DLD1 (cell line): ENCODE data around the gene STAT1.

ENCODE experiments used
- in situ Hi-C: cut with HindIII; loops from 2 replicates; pipeline ENCODE4 v1.10.0; 2017; ENCODE audit warnings: low sequenced_read_pairs

STAT1 gene

GRCh38 chr2:191032588-191033429, 18.8 kb upstream of the STAT1 start:
- in situ Hi-C loops = no loop called here

- in situ Hi-C loops = no loop called here
Observed at GRCh38 chr2:191031256-191031655, 17.3 kb upstream of the STAT1 start.

DNA sequence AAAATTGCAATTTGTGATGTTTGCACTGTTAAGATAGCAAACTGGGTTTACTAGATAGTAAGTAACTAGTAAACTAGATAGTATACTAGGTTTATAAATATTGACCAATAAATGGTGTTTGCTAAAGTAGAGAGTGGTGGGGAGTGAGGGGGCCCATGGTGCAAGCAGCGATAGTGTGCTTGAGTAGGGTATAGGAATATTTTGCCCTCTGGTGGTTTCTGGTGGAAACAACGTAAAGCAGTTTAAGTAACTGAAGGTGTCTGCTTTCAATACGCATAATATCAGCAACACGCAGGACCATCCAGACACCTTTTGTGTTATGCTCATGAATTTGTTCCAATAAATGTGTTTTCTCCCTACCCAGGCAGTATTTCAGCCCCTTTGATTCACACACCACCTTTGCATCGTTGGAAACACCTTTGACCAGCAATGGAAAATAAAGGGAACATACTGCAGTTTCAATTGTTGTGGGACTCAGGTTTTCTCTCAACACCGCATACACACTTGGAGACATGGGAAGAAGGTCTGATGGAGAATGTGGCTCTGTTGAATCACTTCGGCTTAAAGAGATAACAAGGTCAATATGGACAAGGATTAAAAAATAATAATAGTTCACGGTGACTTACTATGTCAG, 16.7 kb upstream of the STAT1 start:
- in situ Hi-C loops = no loop called here

- in situ Hi-C loops = no loop called here
Observed at GRCh38 chr2:191029280-191029950, 15.4 kb upstream of the STAT1 start.

DNA sequence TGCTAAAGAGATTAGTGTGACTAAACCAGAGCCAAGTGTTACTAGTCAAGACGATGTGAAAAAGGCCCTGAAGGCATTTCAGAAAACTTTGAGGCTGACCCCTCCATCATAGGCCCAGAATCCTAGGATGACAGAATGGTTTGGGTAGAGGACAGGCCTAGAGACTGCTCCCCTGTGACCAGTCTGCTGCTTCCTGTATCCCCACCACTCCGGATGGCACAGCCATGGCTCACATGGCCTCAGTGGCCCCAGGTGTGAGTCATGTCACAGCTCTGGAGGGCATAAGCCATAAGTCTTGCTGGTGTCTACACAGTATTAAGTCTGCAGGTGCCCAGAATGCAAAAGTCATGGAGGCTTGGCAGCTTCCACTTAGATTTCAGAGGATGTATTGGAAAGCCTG, 12.4 kb upstream of the STAT1 start:
- in situ Hi-C loops = no loop called here

DNA sequence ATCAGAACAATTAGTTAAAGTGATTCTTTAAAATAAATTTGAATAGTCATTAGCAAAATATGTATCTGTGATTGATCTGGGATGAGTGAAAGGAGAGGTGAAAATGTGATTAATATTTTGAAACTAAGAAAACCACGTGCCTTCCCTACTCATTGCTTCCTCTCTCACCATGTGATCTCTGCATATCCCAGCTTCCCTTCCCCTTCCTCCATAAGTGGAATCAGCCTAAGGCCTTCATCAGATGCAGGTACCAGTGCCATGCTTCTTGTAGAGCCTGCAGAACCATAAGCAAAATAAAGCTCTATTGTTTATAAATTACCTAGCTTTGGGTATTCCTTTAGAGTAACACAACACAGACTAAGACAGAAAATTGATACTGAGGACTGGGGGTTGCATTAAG, 11.2 kb upstream of the STAT1 start:
- in situ Hi-C loops = no loop called here

GRCh38 chr2:191023235-191023679, 9.3 kb upstream of the STAT1 start:
- in situ Hi-C loops = no loop called here

DNA sequence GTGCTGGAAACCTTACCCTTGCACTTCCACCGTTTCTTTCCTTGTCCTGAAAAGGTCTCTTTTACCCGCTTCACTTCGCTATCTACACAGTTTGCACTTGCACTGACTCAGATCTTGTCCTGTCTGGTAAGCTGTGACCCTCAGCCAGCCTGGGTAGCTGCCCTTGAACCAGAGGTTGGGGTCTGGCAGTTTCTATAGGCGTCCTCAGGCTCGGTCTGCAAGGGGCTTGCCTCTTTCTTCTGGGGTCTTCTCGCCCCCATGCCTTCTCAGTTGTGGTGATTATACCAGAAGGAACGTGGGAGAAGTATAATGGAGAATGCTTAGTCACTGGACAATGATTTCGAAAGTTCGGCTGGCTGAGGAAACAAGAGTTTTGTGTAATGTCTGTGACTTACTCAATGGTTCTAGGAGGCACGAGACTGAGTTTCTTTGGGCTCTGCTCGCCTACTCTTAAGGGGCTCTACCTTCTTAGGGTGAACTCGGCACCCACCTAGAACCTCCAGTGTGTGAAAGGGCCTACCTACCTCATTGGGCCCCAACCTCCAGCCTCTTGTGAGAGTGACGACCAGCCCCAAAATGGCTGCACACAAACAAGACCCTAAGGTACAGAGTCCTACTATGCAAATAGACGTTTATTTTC, 6.9 kb upstream of the STAT1 start:
- in situ Hi-C loops = no loop called here

- in situ Hi-C loops = no loop called here
Observed at GRCh38 chr2:191020221-191020741, 6.3 kb upstream of the STAT1 start.

- in situ Hi-C loops = no loop called here
Observed at GRCh38 chr2:191019376-191019775, 5.4 kb upstream of the STAT1 start.

DNA sequence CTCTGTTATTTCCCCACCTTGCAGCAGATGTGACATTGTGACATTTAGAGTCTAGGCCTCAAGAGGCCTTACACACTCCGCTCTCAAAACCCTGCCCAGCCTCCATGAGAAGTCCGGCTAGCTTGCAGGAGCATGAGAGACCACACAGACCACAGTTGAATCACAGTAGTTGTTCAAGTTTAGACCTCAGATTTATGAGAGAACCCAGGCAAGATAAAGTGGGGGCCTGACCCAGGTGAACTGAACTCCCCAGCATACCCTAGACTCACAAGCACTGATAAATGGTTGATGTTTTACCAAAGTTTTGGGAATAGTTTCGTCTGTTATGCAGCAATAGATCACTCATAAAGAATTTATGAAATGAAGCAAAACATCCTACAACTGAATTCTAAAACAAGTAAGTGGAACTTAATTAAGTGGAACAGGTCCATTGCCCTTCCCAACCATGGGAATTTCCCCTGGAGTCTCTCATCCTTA, 4.7 kb upstream of the STAT1 start:
- in situ Hi-C loops = no loop called here

DNA sequence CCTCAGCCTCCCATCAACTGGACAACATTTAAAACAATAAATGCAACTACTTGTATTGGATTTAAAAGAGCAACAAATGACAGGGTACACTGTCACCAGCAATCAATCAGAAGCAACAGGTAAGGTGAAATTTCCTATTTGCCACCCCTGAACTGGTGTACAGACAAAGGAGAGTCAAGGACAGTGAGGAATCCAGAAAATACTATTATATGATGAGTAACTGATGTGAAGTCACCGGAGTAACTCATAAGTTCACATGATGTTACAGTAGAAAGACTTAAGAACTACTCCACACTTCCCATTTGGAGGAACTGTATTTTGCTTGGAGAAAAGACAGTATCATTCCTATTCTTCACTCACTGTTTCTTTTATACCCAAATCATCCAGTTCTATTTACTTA, 4.1 kb upstream of the STAT1 start:
- in situ Hi-C loops = no loop called here

GRCh38 chr2:191015831-191016230, 1.9 kb upstream of the STAT1 start:
- in situ Hi-C loops = no loop called here

- in situ Hi-C loops = no loop called here
Observed at GRCh38 chr2:191015239-191015638, 1.3 kb upstream of the STAT1 start.

GRCh38 chr2:191014653-191015020, 666 bp upstream of the STAT1 start:
- in situ Hi-C loops = no loop called here

DNA sequence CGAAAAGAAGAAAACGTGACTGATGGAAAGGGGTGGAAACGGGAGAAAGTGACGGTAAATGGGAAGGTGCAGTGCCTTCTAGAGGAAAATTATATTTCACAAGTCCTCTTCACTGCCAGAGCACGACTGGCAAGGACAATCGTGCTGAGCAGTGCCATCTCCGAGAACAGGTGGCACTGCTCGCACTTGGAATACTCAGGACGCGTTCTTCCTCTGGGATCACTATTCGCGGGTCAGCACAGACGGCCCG, 364 bp downstream of the STAT1 start:
- in situ Hi-C loops = no loop called here

DNA sequence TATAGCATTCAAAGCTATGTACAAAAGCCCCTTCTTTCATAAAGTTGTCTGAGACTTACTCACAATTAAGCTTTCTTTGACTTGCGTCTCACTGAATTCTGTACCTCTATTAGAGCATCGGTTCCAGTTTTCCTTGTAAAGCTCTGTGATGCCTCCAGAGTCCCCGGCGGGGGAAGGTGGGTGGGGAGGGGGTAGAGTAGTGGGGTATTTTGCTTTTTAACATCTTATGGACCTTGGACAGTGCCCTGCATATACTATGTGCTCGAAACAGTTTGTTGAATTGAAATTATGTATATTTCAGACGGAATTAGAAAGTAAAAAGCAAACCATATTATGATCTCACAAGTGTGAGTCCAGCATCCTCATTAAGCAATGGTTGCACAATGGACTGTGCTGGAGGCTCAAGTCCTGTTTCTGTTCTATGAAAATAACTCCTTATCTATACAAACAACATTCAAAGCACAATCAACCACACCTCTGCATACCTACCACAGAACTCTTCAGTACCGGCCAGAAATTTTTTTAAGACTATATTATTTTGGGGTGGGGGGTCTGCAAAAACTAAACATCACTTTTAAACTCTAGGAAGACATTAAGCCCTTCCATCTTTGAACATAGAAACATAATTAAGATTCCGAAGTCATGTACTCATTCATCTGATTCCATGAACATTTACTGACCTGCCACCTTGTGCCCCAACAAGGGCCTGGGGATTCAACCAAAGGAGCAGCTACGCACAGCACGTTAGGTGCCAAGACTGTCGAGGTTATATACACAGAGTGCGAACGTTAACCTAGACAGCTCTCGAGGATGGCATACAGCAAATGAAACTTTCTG, 908 bp downstream of the STAT1 start:
- in situ Hi-C loops = no loop called here

DNA sequence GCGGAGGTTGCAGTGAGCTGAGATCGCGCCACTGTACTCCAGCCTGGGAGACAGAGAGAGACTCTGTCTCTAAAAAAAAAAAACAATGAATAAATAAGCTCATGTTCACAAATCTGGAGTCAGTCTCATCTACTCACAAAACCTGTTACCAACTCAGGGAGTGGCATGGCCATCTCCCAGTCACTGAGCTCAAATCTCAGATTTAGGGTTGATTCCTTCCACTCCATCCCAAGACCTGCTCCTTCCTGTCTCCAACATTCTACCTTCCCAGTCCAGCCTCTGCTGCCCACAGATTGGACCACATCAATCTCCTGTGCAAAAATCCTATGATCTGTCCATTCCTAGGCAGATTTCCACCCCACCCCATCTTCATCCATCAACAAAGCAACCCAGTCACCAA, 1.6 kb downstream of the STAT1 start:
- in situ Hi-C loops = no loop called here

DNA sequence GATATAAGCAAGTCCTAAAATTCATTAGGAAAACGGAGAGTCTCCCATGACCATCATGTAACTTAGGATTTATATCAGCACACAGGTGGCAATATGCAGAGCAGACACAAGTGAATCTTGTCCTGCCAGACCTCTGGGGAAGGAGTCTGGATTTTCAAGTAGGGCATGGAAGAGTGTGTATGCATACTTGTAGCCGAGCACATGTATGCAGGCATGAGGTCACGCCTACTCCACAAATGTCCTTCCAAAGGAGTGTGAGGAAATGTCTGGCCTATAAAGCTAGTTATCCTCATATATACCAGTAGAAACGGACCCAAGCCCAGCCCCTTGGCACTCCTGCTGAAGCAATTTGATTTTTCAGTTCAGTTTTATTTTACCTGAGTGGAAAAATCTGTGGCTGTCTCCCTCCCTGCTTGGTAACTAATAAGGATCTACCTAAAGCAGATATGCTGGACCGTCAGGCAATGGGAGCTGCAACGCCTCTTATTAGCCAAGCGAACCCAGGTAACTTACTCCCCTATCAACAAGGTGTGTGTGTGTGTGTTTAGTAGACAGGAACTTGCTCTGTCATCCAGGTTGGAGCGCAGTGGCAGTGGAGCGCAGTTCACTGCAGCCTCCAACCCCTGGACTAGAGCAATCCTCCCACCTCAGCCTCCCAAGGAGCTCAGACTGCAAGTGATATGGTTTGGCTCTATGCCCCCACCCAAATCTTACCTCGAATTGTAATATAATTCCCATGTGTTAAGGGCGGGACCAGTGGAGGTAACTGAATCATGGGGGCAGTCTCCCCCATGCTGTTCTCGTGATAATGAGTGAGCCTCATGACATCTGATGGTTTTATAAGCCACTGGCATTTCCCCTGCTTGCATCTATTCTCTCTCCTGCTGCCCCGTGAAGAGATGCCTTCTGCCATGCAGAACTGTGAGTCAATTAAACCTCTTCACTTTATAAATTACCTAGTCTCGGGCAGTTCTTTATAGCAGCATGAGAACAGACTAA, 2.8 kb downstream of the STAT1 start:
- in situ Hi-C loops = no loop called here
